ENCODE measurements around the gene KATNBL1.

Gene KATNBL1, protein sequence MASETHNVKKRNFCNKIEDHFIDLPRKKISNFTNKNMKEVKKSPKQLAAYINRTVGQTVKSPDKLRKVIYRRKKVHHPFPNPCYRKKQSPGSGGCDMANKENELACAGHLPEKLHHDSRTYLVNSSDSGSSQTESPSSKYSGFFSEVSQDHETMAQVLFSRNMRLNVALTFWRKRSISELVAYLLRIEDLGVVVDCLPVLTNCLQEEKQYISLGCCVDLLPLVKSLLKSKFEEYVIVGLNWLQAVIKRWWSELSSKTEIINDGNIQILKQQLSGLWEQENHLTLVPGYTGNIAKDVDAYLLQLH

DNA sequence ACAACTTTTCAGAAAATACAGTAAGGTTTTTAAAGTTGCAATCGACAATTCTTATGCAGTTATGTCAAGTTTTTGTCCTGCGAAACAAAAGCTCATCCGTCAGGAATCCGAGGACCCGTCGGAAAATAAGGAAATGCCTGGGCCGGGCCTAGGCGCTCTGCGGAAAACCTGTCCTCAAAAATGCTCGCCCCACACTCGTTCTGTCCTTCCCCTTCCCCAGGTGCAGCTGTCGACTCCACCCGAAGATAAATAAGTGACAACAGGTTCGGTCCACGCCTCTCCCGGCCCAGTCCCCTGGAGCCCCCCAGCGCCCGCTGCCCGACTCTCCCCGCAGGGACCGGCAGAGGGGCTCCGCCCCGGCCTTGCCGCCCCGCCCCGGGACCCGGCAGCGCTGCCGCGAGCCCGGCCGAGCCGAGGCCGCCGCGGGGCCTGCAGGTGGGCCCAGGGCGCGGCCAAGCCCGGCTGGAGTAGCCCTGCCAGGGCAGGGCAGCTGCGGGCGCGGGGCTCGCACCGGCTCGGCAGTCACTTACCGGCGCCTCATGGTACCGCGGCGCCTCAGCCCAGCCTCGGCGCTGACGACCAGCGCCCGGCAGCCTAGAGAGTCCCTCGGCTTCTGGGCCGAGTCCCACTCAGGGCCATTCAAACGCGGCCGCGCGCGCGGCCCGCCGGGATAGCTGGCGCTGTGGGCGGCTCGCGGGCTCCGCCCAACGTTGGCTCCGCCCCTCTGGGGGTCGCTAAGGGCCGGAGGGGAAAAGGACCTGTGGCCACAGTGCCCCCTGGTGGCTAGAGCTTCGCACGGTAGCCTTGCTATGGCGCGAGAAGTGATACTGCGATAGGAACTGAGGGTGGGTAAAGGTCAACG, at the start of gene KATNBL1:
Gene KATNBL1, minus strand, starts transcription at position 676 of the 862 bp plus-strand sequence. CDS start 46,420 bp downstream, outside the sequence.
- peaks cover 13% of the 10 kb centered on the region for H3K36me3 ChIP-seq (ENCODE audit: low read depth)
- no peaks in the 10 kb centered on the region for H3K27me3 ChIP-seq (ENCODE audit: insufficient read depth, poor library complexity, severe bottlenecking)
- H3K27ac ChIP-seq (ENCODE audit: poor library complexity, severe bottlenecking): peak within 1 kb of the TSS; percentile 68
- H3K4me3 ChIP-seq (ENCODE audit: severe bottlenecking): peak within 1 kb of the TSS; percentile 54
- DNase-seq (ENCODE audit: low spot score) (peak; percentile 98), ATAC-seq (ENCODE audit: low read depth) (peak; percentile 87)
- TF ChIP-seq, protein P1, sequence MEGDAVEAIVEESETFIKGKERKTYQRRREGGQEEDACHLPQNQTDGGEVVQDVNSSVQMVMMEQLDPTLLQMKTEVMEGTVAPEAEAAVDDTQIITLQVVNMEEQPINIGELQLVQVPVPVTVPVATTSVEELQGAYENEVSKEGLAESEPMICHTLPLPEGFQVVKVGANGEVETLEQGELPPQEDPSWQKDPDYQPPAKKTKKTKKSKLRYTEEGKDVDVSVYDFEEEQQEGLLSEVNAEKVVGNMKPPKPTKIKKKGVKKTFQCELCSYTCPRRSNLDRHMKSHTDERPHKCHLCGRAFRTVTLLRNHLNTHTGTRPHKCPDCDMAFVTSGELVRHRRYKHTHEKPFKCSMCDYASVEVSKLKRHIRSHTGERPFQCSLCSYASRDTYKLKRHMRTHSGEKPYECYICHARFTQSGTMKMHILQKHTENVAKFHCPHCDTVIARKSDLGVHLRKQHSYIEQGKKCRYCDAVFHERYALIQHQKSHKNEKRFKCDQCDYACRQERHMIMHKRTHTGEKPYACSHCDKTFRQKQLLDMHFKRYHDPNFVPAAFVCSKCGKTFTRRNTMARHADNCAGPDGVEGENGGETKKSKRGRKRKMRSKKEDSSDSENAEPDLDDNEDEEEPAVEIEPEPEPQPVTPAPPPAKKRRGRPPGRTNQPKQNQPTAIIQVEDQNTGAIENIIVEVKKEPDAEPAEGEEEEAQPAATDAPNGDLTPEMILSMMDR (IDR thresholded peaks at IDR 0.05; ENCODE audit: poor library complexity, severe bottlenecking): peak; percentile 100
- no peaks in the 10 kb centered on the region for H3K9me3 ChIP-seq (ENCODE audit: severe bottlenecking)
- peaks cover 10% of the 10 kb centered on the region for H3K4me1 ChIP-seq (ENCODE audit: insufficient read depth, poor library complexity, severe bottlenecking)

DNA sequence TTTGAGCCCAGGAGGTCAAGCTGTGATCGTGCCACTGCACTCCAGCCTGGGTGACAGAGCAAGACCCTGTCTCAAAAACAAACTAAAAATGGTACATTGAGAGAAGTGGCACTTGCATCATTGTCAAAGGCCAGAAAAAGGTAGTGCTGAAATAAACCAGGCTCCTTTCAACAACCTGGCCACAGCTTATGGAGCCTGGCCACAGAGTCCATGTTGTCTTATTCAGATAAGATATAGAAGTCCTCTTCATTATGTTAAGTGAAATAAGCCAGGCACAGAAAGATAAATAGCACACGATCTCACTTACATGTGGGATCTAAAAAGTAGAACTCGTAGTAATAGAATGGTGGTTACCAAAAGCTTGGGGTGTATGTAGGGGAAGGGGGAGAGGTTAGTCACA, 49.7 kb upstream of the KATNBL1 start:
- ATAC-seq (ENCODE audit: low read depth) (no peak), DNase-seq (ENCODE audit: low spot score) (no peak)
- H3K4me3 ChIP-seq (ENCODE audit: severe bottlenecking): no peak overlapping the region
- no peaks in the 10 kb centered on the region for H3K27me3 ChIP-seq (ENCODE audit: insufficient read depth, poor library complexity, severe bottlenecking)
- no peaks in the 10 kb centered on the region for H3K4me1 ChIP-seq (ENCODE audit: insufficient read depth, poor library complexity, severe bottlenecking)
- TF ChIP-seq, protein P1 (IDR thresholded peaks at IDR 0.05; ENCODE audit: poor library complexity, severe bottlenecking): no peak
- no peak overlapping the region for H3K27ac ChIP-seq (ENCODE audit: poor library complexity, severe bottlenecking)
- H3K36me3 ChIP-seq (ENCODE audit: low read depth): peaks cover 12% of the 10 kb centered on the region
- no peaks in the 10 kb centered on the region for H3K9me3 ChIP-seq (ENCODE audit: severe bottlenecking)

DNA sequence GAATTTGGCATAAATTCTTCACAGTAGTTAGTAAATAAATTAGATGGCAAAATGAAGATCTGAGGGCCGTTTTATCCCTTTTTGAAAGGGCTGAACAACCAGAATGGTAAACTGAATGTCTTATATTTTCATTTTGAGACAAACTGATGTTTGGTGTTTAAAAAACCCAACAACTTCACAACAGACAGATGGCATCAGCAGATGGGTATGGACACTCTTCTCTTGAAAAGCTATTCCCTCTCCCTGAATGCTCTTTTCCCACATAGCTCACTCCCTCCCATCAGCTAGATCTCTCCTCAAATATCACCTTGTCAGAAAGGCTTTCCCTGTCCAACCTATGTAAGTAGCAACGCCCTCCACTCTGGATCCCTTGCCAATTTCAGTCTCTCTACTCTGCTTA, 48.3 kb upstream of the KATNBL1 start:
- no peak for ATAC-seq (ENCODE audit: low read depth)
- DNase-seq (ENCODE audit: low spot score): no peak
- H3K9me3 ChIP-seq (ENCODE audit: severe bottlenecking): no peaks in the 10 kb centered on the region
- TF ChIP-seq, protein P1 (IDR thresholded peaks at IDR 0.05; ENCODE audit: poor library complexity, severe bottlenecking): no peak
- H3K27me3 ChIP-seq (ENCODE audit: insufficient read depth, poor library complexity, severe bottlenecking): no peaks in the 10 kb centered on the region
- no peaks in the 10 kb centered on the region for H3K4me1 ChIP-seq (ENCODE audit: insufficient read depth, poor library complexity, severe bottlenecking)
- H3K4me3 ChIP-seq (ENCODE audit: severe bottlenecking): no peak overlapping the region
- H3K36me3 ChIP-seq (ENCODE audit: low read depth): peaks cover 20% of the 10 kb centered on the region
- no peak overlapping the region for H3K27ac ChIP-seq (ENCODE audit: poor library complexity, severe bottlenecking)

DNA sequence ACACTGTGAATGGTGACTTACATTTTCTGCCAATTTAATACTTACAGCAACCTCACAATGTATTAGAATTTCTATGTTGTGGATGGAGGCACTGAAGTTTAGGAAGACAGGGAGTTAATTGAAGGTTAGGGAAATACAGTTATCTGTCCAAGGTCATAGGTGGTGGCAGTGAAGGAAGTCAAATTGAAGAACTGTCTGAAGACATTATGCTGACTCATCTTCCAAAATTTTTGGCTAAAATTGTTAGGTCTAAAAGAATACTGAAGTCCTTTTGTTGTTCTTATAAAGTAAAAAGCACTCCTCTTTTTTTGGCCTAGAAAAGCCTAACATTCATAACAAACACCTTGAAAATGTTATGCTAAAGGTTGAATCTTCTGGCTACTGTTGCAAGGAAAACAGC, 42.6 kb upstream of the KATNBL1 start:
- no peak overlapping the region for H3K27ac ChIP-seq (ENCODE audit: poor library complexity, severe bottlenecking)
- no peaks in the 10 kb centered on the region for H3K27me3 ChIP-seq (ENCODE audit: insufficient read depth, poor library complexity, severe bottlenecking)
- no peak for DNase-seq (ENCODE audit: low spot score)
- peaks cover 34% of the 10 kb centered on the region for H3K36me3 ChIP-seq (ENCODE audit: low read depth)
- TF ChIP-seq, protein P1 (IDR thresholded peaks at IDR 0.05; ENCODE audit: poor library complexity, severe bottlenecking): no peak
- H3K4me1 ChIP-seq (ENCODE audit: insufficient read depth, poor library complexity, severe bottlenecking): no peaks in the 10 kb centered on the region
- no peaks in the 10 kb centered on the region for H3K9me3 ChIP-seq (ENCODE audit: severe bottlenecking)
- H3K4me3 ChIP-seq (ENCODE audit: severe bottlenecking): no peak overlapping the region
- ATAC-seq (ENCODE audit: low read depth): no peak

Data from RWPE2 (cell line).